Activated CD8-positive, alpha-beta memory T cell treated with anti-CD3 and anti-CD28 coated beads for 1 hour (primary cell): Measurements from ENCODE around the gene NTNG2.
A peak's percentile ranks its signal among the peaks of the same experiment; 100 is the strongest.

Experiments
- DNase-seq, 2 donors: peaks; one replicate each; pipeline ENCODE4 v3.0.0-alpha.2; 2020; ENCODE audit warnings: low read depth in 1 of 2; ENCODE audit errors: extremely low read depth in 1 of 2

Gene NTNG2

GRCh38 chr9:132169672-132170392, 8.0 kb downstream of the NTNG2 start:
- peak; percentile 14 to 39 for DNase-seq

GRCh38 chr9:132171702-132172101, 9.8 kb downstream of the NTNG2 start:
- DNase-seq: no peak

GRCh38 chr9:132172185-132172584, 10.3 kb downstream of the NTNG2 start:
- no peak for DNase-seq

GRCh38 chr9:132175431-132175830, 13.6 kb downstream of the NTNG2 start:
- no peak for DNase-seq

- no peak for DNase-seq
These were observed 14.5 kb downstream of the NTNG2 start for GRCh38 chr9:132176338-132176737.

- DNase-seq: no peak
These were observed 20.0 kb downstream of the NTNG2 start for GRCh38 chr9:132181796-132182313.

GRCh38 chr9:132182314-132183091, 20.6 kb downstream of the NTNG2 start:
- DNase-seq: no peak

- no peak for DNase-seq
These were observed 21.3 kb downstream of the NTNG2 start for GRCh38 chr9:132183134-132183533.

GRCh38 chr9:132183715-132184114, 21.9 kb downstream of the NTNG2 start:
- DNase-seq: no peak

GRCh38 chr9:132184124-132184523, 22.3 kb downstream of the NTNG2 start:
- DNase-seq: no peak

GRCh38 chr9:132185073-132186009, 23.5 kb downstream of the NTNG2 start:
- DNase-seq: no peak

GRCh38 chr9:132187121-132187620, 25.3 kb downstream of the NTNG2 start:
- DNase-seq: no peak

- DNase-seq: no peak
These were observed 29.1 kb downstream of the NTNG2 start for GRCh38 chr9:132190966-132191365.

- DNase-seq: no peak
These were observed 30.9 kb downstream of the NTNG2 start for GRCh38 chr9:132192728-132193127.

GRCh38 chr9:132193227-132194124, 31.6 kb downstream of the NTNG2 start:
- DNase-seq: no peak

GRCh38 chr9:132194508-132194907, 32.6 kb downstream of the NTNG2 start:
- DNase-seq: no peak

GRCh38 chr9:132197315-132197714, 35.5 kb downstream of the NTNG2 start:
- no peak for DNase-seq

GRCh38 chr9:132197856-132198550, 36.1 kb downstream of the NTNG2 start:
- no peak for DNase-seq

- DNase-seq: no peak
These were observed 37.2 kb downstream of the NTNG2 start for GRCh38 chr9:132199056-132199455.
